ENCODE measurements around the gene IL17A. TPM values are rescaled to one million over a fixed set of nuclear protein-coding genes. Genes with fewer than 3 reads are reported as not detected.
A peak's percentile ranks its signal among the peaks of the same experiment; 100 is the strongest.

The IL17A gene
- total RNA-seq: not detected in 2 replicates

DNA sequence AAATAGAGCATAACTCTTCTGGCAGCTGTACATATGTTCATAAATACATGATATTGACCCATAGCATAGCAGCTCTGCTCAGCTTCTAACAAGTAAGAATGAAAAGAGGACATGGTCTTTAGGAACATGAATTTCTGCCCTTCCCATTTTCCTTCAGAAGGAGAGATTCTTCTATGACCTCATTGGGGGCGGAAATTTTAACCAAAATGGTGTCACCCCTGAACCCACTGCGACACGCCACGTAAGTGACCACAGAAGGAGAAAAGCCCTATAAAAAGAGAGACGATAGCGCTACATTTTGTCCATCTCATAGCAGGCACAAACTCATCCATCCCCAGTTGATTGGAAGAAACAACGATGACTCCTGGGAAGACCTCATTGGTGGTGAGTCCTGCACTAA lies at the start of gene IL17A:
IL17A (plus strand) TSS at position 301 of the 400 bp plus-strand sequence; CDS start at position 358, 57 bp downstream.
- DNase-seq (ENCODE audit: low read depth): no peak

DNA sequence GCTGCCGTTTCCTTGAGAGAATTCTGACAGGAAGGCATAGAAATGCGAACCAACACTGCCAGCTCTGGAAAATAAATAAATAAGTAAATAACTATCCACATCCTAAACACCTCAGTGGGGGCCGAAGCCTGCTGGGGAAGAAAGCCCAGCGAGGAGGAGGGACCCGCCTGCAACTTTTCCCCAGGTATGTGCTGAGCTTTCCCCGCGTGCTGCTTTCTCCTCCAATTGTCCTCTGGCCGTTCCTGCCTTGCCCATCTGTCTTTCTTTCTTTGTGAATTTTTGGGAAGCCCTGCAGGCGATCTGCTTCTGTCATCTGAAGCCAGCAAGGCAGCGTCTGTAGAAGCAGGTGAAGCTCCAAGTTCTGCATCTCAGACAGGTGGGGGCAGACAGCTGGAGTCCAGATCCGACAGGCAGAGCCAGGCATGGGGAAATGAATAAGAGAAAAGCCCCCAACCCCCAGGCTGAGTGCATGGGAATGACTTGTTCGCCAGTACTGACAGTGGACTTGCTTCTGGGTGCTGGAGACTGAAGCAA lies 49.2 kb upstream of the IL17A start:
- no peak for DNase-seq (ENCODE audit: low read depth)

DNA sequence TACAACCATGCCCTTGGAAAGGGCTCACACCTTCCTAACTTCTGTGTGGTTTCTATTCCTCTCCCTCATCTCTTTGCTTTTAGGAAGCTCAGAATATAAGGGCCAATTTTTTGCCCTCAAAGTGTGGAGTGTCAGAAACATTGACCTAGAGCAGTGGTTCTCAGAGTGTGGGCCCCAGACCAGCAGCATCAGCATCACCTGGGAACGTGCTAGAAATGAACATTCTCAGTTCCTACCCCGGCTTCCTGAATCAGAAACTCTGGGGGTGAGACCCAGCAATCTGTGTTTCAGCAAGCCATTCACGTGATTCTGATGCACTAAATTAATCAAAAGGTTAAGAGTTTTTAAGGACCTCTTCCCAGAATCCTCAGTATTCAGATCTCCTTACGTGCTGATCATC lies 47.9 kb upstream of the IL17A start:
- no peak for DNase-seq (ENCODE audit: low read depth)

DNA sequence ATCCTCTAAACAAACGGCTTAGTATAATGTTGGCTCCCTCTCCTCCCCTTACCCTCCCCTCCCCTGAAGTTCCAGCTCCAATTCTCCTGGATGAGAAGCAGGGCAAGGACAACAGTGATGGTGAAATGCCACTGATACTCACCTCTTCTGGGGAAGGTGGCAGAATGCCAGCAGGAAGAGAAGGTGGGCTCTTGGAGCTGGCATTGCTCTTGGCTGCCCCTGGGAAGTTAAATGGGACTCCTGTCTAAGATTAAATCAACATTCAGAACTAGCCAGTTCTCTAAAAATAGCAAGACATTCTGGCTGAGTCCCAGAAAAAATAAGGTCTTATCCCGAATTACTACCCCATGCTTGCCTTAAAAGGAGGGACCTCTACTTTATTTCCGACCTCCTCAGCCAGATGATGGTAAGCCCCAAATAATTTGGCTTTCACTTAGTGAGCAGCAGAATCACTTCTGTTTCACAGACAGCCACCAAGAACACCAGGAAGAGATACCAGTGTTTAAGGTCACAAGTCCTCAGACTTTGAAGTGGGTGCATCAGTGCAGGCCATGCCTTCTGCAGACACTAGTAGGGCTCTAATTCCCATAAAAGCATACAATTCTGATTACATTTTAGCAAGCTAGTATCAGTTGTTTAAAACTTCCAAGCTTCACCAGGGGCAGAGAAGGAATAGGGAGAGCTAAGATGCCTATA lies 46.0 kb upstream of the IL17A start:
- no peak for DNase-seq (ENCODE audit: low read depth)

DNA sequence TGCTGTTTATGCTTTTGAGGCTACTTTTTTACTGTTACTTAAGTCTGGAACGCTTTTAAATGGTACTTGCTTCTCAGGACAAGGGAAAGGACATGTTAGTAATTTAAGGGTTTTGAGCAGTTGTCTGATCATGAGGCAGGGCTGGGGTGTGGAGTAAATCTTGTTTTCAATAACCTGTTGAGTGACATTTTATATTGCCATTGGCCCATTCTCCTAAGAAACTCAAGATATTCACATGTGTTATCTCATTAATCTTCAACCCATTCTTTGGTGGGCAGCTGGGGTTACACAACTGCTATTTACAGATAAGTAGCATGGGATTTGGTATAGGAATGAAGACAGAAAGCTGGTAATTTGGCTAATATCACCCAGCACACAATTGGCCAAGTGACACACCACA lies 44.6 kb upstream of the IL17A start:
- DNase-seq (ENCODE audit: low read depth): no peak

DNA sequence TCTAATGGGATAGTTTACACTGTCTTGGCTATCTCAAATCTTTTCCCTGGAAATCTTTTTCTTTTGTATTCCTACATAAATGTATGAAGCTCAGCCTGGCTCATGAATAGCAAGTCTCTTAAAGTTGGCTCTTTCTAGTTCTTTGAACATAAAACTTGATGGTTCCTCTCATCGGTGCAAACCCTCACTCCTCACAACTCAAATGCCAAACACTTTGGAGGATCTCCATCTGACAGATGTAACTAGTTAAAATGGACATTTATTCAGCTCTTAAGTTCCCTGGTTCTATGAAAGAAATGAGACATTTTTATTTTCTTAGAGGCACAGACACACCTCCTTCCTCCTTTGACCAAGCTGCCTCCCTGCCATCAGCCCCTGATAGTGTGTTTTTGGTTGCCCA lies 43.6 kb upstream of the IL17A start:
- DNase-seq (ENCODE audit: low read depth): no peak

DNA sequence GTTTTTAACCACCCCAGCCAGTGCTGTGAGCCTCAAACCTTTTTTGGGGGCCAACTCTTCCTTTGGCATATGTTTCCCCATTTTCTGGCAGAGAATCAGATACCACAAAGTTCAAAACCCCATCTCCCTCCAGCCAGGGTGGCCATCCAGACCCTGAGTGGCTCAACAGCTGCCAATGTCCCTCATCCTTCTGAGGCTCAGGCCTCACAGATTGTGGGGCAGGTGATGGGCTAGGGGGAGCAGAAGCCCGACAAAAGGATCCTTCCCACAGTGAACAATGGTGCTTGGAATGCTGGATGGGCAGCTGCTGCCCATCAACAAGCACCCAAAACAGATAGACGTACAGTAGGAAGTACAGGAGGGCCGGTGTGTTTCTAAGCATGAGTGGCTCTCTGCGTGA lies 42.6 kb upstream of the IL17A start:
- DNase-seq (ENCODE audit: low read depth): no peak

DNA sequence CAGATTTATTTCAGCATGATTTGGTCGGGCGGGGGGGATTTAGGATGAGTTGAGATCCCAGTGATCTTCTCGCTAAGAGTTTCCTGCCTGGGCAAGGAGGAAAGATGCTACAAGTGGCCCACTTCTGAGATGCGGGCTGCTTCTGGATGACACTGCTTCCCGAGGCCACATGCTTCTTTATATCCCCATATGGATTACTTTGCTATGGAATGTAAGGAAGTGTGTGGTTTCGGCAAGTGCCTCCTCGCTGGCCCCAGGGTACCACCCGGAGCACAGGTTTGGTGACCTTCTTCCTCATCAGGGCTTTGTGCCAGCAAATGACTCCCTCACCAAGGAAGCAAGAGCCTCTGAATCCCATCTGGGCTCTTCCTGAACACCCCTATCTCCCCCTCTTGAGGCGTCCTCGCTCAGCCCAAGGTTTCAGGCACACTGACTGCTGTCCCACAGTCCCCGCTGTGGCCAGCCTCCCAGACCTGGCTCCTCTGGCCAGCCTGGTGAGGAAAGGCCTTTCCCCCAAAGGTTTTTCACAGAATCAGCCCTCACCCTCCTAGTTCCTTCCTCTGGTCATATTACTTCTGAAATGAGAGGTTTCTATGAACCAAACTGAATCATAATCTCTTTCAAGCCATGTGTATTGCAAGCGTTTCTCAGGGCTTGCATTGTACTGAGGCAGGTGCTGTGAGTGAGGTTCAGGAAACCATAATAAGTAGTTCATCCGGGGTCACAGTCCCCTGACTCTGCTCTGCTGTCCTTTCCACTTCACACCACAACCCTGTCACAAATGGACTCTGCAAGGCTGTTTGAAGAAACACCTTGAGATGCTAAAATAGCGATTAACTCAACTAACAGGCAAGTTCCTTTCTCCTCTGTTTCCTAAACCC lies 41.7 kb upstream of the IL17A start:
- DNase-seq (ENCODE audit: low read depth): no peak

DNA sequence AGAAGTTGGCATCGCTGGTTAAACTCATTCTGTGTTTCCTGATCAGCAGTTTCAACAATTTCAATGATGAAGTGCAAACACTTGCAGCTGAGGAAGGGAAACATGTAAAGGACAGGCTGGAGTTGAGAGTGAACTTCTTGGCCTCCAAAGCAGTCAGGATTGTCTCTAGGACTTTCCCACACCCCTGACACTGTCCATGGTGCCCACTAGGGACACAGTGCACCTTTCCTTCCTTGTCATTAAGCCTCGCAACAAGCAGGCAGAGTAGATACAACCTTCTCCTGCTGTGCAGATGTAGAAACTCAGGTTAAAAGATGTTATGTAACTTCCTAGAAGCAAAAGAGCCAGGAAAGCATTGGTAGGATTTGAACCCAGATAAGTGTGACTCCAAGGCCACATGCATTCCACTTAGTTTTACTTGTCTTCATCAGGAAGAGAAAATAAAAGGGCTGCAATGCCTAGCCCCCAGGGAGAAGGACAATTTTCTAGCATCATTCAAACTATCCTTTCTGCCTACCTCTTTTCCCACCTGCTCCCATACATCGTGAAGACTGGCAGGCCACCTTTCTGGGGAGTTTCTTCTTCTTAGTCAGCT lies 39.2 kb upstream of the IL17A start:
- no peak for DNase-seq (ENCODE audit: low read depth)

DNA sequence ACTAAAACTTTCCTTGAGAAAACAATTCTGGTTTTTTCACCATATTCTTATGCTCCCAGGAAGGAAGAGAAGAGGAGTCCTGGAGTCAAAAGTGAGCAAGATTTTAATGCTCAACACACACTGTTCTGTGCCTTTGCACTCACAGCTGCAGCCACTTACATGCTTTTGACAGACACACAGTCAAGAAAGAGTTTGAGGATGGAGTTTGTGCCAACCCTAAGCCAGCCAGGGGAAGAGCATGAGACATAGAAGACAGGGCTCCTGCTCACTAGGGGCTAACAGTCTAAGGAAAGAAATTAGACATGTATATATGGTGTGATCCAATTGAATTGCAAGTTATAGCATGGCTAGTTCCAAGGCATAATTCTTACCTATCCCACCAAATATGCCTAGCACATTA lies 37.1 kb upstream of the IL17A start:
- no peak for DNase-seq (ENCODE audit: low read depth)

DNA sequence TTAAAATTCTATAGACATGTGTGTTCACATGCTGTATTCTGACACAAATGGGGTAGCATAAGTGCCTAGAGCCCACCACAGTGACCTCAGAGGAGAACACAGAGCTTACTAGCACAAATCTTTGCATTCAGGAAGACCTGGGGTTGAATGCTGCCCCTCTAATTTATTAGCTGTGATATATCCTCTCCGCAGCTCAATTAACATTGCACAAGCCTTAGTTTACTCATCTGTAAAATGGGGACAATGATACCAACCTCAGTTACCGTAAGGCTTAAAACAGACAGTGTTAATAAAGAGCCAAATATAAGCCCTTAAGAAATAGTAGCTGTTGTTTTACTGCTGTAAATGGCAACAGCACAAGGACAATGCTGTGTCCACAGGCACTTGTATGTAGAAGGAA lies 36.2 kb upstream of the IL17A start:
- DNase-seq (ENCODE audit: low read depth): no peak

DNA sequence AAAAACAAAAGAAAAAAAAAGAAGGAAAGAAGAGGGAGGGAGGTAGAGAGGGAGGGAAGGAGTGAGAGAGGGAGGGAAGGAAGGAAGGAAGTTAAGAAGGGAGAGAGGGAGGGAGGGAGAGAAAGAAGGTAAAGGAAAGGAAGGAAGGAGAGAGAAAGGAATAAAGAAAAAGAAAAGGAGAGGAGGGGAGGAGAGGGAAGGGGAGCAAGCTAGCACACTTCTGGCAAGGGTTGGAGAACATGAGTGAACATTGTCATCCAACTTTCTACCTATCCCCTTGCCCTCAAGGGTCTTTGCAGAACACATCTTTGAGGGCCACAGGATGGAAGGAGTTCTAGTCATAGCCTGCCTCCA lies 34.1 kb upstream of the IL17A start:
- DNase-seq (ENCODE audit: low read depth): no peak

DNA sequence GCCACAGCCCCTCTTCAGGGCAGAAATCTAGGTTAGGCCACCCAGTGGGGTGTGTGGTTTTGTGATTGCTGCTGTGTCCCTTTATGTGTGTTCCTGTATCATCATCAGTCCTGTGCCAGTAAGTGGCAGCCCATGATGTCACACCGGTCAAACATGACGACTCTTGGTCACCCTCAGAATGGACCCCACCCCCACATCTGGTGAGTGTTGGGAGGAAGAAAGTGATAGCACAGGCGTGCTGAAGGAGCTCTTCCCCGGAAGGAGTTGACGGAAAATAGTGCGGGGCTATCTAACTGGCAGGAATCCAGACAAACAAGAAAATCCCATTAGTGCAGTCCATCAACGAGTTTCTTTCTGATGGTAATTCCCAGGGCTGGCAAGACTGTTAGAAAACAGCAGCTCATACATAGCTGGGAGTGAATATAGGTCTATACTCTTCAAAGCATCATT lies 33.4 kb upstream of the IL17A start:
- no peak for DNase-seq (ENCODE audit: low read depth)

DNA sequence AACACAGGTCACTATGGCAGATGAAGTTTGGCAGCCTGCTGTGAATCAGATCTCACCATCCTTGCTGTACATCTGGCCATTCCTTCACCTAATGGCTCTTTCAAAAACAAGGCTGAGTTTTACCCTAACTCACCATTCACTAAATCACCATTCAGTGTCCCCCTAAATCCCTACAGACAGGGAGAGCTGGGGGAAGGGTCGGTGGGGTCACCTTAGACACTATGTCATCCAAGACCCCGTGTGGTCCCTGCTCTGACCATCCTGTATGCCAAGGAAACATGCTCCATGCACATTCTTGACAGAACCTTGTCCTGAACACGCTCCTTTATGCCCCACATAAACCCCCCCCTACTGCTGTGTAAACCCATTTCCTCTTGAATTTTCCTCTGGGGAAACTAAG lies 31.8 kb upstream of the IL17A start:
- no peak for DNase-seq (ENCODE audit: low read depth)

DNA sequence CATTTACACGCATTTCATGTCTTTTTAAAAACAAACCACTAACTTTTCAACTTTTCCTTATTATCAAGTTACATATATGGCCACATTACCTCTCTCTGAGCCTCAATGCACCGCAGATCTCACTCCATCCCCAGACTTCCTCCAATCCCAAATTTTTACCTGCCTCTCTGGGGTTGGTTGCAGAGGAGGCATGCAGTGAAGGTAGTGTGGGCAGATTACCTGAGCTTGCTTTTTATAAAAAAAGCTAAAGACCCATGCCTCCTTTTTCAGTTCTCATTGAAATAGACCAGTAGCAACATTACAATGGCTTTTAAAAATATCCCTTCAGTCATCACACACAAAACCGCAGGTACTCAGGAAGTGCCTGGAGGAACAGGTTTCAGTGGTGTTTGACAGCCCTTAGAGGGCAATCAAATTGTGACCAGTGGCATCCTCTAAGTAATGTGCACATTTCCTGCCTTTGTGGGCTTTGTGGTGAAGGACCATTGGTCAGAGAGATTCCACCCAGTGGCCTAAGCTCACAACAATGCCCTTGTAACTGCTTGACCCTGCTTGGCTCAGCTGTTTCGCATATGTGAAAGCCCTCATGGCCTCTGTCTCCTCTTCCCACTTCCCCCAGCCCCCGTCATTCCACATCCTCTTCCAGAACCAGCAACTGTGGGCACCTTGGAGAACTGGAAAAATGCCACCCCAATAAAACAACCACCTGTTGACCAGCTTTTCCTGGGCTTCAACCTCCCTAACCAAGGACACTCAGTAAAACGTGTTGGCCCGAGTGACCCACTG lies 30.2 kb upstream of the IL17A start:
- peak; percentile 96 for DNase-seq (ENCODE audit: low read depth)

DNA sequence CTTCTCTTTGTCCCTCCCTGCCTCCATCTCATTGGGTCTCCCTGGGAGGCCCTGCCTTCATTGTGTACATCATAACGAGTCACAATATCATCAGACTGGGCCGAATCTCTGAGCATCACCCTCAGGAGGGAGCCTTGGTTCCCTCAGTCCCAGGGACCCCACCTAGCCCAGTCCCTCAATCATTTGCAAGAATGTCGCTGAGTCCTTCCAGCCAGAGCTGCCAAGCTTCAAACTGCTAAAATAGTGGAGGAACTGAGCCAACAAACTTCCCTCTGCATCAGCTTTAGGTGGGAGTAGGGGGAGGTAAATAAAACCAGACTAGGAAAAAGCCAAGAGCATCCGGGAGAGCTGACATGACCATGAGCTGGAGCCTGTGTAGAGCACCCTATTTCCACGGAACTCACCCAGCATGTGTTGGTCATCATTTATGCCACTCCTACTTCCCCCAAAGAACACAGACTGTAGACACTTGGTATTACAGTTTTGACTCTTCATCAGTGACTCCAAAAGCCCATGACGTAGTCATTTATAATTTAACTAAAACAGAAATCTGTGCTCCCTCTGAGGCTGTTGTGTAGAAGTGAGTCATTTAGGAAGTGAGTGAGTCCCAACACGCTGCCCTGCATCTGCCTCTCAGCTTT lies 28.8 kb upstream of the IL17A start:
- peak; percentile 93 for DNase-seq (ENCODE audit: low read depth)

DNA sequence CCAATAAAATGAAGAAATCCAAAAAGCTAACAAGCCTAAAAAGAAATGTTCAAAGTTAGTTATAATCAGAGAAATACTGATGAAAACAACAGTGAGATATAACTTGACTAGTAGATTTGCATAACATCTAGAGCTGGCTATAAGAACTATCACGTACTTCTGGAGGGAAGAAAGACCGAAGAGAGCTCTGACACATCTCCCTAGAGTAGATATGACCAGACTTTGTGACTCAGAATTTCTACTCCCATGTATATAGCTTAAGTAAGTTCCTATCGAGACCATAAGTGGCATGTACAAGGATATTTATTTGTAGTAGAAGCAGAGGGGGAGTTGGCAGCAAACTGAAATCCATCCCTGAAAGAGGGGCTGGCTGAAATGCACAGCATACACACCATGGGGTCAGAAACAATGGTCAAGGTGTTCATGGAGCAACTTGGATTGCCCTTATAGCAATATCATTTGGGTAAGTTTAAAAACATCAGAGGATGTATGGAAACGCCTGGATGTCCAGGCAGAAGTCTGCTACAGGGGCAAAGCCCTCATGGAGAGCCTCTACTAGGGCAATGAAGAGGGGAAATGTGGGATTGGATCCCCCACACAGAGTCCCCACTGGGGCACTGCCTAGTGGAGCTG lies 25.6 kb upstream of the IL17A start:
- DNase-seq (ENCODE audit: low read depth): no peak

DNA sequence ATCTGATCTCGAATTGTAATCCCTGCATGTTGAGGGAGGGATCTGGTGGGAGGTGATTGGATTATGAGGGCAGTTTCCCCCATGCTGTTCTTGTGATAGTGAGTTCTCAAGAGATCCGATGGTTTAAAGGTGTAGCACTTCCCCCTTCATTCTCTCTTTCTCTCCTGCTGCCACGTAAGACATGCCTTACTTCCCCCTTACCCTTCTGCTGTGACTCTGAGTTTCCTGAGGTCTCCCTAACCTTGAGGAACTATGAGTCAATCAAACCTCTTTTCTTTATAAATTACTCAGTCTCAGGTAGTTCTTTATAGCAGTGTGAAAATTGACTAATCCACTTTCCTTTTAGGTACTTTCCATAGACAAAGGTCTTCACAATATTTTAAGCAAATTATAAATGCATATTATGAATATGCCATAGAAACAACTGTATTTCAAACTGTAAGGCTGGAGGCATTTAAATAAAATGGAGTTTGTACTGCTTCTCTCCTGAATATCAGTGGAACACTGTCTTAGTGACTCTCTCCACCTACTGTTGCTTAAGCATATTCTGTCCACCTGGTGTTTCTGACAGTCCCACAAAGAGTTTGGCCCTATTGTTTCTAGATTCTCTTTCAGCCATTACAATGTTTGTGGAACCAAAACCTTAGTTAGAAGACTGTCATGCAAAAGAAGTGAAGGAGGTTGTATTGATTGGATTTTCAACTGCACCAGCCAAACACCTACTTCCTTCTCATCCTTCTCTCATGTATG lies 24.3 kb upstream of the IL17A start:
- no peak for DNase-seq (ENCODE audit: low read depth)

DNA sequence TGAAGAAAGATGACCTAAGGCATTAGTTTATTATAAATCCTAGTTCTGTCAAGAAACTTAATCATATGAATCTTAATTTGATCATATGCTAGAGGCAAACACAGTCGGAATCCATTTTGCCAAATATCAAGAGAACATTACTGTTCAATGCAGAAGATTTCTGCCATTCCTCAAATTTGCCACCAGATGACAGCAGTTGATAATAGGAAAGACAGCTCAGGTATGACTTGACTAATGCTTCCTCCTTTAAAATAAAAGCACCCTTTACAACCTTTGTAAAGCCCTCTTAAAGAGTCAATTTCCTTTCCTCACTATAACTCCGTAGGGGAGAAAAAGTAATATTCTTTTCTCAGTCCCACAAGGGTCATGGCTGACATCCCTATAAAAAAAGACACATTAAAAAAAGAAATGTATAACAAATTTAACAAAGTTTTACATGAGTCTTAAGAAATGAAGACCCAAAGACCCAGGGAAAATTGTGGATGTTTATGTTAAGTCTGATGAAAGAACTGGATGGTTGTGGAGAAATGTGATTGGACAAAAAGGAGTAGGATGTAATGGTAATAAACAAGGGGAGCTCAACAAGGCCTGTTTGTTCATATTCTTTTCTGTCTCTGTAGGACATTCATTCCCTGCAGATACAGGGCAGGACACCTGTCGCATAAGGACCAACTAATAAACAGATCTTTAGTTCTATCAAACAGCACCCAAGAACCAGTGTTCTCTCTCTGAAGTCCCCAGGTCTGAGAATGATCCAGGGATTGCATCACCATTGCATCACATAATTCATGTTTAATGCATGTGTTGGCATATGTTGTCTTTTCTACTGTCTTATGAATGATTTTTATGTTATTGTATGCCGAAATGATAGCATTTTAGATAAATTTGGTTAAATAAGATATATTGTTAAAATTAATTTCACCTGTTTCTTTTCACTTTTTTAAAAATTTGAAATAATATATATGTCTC lies 23.0 kb upstream of the IL17A start:
- DNase-seq (ENCODE audit: low read depth): peak; percentile 74
